Thyroid gland (tissue), 4 donors: ENCODE data around the gene MNAT1. TPM values are rescaled to one million over a fixed set of nuclear protein-coding genes. Genes with fewer than 3 reads are reported as not detected.

ENCODE experiments used
- DNase-seq, 2 donors: peaks; one replicate each; pipeline ENCODE4 v3.0.0-alpha.2; 2019
- H3K27ac ChIP-seq, 3 donors: fragments of 200-600 bp; sonication (generic); 1 replicate in 2 of 3; 2 replicates in 1 of 3; pipeline ENCODE4 v1.5.1; 2016 to 2019; ENCODE audit warnings: mild to moderate bottlenecking in 1 of 3, moderate library complexity in 1 of 3
- H3K27me3 ChIP-seq: fragments of 200-600 bp; sonication (generic); one replicate; pipeline ENCODE4 v1.5.1; 2019
- H3K36me3 ChIP-seq, 2 donors: fragments of 200-600 bp; sonication (generic); one replicate each; pipeline ENCODE4 v1.5.1; 2016 to 2019
- H3K4me1 ChIP-seq, 2 donors: fragments of 200-600 bp; sonication (generic); one replicate each; pipeline ENCODE4 v1.5.1; 2017 to 2019
- H3K4me3 ChIP-seq, 3 donors: fragments of 200-600 bp; sonication (generic); replicated peaks in 1 of 3; 1 replicate in 2 of 3; 2 replicates in 1 of 3; pipeline ENCODE4 v1.5.1; 2016; ENCODE audit warnings: mild to moderate bottlenecking in 1 of 3
- H3K9me3 ChIP-seq: fragments of 200-600 bp; sonication (generic); one replicate; pipeline ENCODE4 v1.5.1; 2017
- POLR2A ChIP-seq, 2 donors: fragments of 450-650 bp; IDR thresholded peaks; one replicate each; pipeline ENCODE4 v1.6.1; 2017; ENCODE audit warnings: antibody characterized with exemption in 2 of 2, mild to moderate bottlenecking in 2 of 2, moderate library complexity in 1 of 2
- WGBS, 2 donors: methylation state at CpG; one replicate each; pipeline ENCODE4 v1.1.5; 2017; 5-methylcytosine and 5-hydroxymethylcytosine counted together
- intact Hi-C: fragments of 100-400 bp; cut with DNase I; formaldehyde crosslinking; loops from one replicate; pipeline ENCODE4 v1.15.1; 2023
- total RNA-seq, 4 donors: library from RNA; depleted of rRNA; stranded (reverse); fragments of >200 nt; gene quantifications; one replicate each; pipeline ENCODE4 v1.2.3, GENCODE V29; 2016
- TF ChIP-seq, protein P1 (sequence below), 6 experiments: fragments of 200-600 bp in 3 of 6; fragments of 450-650 bp in 3 of 6; sonication (generic) in 3 of 6; IDR thresholded peaks; one replicate each; pipeline ENCODE4 v1.5.1; 2016 to 2019; ENCODE audit warnings: antibody characterized with exemption in 6 of 6, mild to moderate bottlenecking in 2 of 6, inconsistent platforms in 1 of 6, moderate library complexity in 1 of 6

Gene MNAT1
- total RNA-seq, 4 donors from 2014 or later = 35.4 to 58.8 (median 47.8) TPM

DNA sequence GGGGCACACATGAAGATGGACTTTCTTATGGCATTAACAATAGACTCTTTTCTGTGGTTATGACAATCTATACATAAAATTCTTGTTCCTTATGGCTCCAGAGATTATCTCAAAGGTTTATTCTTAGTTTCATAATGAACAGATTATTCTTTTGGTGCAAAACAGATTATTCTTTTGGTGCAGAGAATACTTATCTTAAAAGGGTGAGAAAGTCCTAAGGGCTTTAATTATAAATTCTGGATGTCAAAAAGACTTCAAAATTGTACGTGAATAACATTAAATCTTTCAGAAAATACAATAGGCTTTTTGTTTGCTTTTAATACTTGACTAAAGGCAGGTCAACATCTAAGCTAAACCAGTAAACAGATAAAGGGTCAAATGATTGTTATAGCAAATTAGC is 69.3 kb downstream of the MNAT1 start:
- intact Hi-C loops = no loop called here
- TF ChIP-seq POLR2A (IDR thresholded peaks at IDR 0.05) = no peak
- TF ChIP-seq, protein P1, sequence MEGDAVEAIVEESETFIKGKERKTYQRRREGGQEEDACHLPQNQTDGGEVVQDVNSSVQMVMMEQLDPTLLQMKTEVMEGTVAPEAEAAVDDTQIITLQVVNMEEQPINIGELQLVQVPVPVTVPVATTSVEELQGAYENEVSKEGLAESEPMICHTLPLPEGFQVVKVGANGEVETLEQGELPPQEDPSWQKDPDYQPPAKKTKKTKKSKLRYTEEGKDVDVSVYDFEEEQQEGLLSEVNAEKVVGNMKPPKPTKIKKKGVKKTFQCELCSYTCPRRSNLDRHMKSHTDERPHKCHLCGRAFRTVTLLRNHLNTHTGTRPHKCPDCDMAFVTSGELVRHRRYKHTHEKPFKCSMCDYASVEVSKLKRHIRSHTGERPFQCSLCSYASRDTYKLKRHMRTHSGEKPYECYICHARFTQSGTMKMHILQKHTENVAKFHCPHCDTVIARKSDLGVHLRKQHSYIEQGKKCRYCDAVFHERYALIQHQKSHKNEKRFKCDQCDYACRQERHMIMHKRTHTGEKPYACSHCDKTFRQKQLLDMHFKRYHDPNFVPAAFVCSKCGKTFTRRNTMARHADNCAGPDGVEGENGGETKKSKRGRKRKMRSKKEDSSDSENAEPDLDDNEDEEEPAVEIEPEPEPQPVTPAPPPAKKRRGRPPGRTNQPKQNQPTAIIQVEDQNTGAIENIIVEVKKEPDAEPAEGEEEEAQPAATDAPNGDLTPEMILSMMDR (IDR thresholded peaks at IDR 0.05) = no peak
- WGBS, 2 donors = 88 to 97% methylated on average over 1 of the region's 1 CpG
- Histone ChIP-seq H3K9me3 (no peaks in the 10 kb centered on the region), H3K4me1 (no peaks in the 10 kb centered on the region), H3K27ac (no peak overlapping the region), H3K36me3 (no peaks in the 10 kb centered on the region), H3K27me3 (no peaks in the 10 kb centered on the region), H3K4me3 (no peak overlapping the region)
- no peak for DNase-seq

DNA sequence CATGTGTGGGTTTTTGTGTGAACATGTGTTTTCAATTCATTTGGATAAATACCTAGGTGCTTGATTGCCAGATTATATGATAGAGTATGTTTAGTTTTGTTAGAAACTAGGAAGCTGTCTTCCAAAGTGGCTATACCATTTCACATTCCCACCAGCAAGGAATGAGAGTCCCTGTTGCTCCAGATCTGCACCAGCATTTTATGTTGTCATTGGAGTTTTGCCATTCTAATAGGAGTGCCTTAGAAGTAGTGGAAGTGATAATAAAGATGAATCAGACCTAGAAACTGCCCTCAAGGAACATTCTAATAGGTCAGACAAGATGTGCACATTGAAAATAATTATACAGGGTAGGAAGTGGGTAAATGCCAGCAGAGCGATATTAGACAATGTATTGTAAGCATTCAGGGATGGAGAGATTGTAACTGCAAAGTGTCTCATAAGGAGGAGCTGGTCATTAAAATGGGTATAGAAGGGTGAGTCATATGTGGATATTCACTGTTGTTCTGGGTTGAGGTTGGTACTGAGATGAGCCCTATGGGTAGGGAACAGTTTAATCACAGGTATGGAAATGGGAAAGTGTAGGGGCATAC is 71.4 kb downstream of the MNAT1 start:
- Histone ChIP-seq H3K4me3 (no peak overlapping the region), H3K27me3 (no peaks in the 10 kb centered on the region), H3K4me1 (no peaks in the 10 kb centered on the region), H3K36me3 (no peaks in the 10 kb centered on the region), H3K9me3 (no peaks in the 10 kb centered on the region), H3K27ac (no peak overlapping the region)
- 98% methylated on average over 1 of the region's 1 CpG for WGBS, 2 donors
- no peak for DNase-seq
- intact Hi-C loops = no loop called here
- TF ChIP-seq, protein P1 (IDR thresholded peaks at IDR 0.05) = no peak
- TF ChIP-seq POLR2A (IDR thresholded peaks at IDR 0.05) = no peak

DNA sequence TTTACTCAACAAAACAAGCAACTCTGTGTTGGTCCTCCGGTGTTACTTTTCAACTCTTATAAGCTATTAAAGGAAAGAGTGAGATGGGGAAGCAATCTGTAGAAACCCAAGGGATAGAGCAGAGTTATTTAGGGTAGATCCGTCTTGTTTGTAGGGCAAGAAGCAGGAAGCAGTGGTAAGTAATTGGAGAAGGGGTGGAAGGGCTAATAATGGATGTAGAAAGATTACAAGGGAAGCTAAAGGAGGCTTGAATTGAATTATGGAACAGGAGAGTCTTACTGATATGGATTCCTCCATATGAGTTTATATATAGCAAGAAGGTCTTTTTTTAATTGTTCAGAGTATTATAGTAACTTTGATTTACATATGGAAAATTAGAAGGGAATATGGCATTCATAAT is 72.7 kb downstream of the MNAT1 start:
- WGBS, 2 donors = 84 to 86% methylated on average over 2 of the region's 2 CpGs
- Histone ChIP-seq H3K27me3 (no peaks in the 10 kb centered on the region), H3K27ac (no peak overlapping the region), H3K36me3 (peaks cover 0 to 4% of the 10 kb centered on the region in 2 donors), H3K4me1 (no peaks in the 10 kb centered on the region), H3K9me3 (no peaks in the 10 kb centered on the region), H3K4me3 (no peak overlapping the region)
- TF ChIP-seq POLR2A (IDR thresholded peaks at IDR 0.05) = no peak
- TF ChIP-seq, protein P1 (IDR thresholded peaks at IDR 0.05) = no peak
- no peak for DNase-seq
- intact Hi-C loops = no loop called here

DNA sequence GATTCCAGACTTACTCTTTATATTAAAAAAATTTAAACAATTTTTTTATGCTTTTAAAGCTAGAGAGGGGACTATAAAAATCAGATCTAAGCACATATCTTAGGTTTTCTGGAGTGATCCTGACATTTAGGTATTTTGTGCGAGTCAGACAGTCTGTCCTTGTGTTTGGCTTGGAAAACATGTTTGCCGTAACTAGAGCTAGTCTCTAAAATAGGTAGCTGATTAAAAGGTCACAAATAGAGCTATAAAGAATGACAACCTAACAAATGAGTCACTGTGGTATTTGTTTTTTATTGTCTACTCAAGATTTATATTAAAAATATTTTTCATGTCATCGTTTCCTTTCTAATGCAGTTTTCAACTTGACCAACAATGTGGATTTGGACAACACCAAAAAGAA is 73.4 kb downstream of the MNAT1 start:
- DNase-seq = no peak
- H3K36me3 ChIP-seq = peaks cover 4 to 12% of the 10 kb centered on the region in 2 donors
- H3K27me3 ChIP-seq = no peaks in the 10 kb centered on the region
- TF ChIP-seq, protein P1 (IDR thresholded peaks at IDR 0.05) = no peak
- no peak for TF ChIP-seq POLR2A (IDR thresholded peaks at IDR 0.05)
- no peak overlapping the region for H3K4me3 ChIP-seq
- intact Hi-C loops = no loop called here
- H3K27ac ChIP-seq = no peak overlapping the region
- H3K4me1 ChIP-seq = no peaks in the 10 kb centered on the region
- WGBS, 2 donors = 98 to 99% methylated on average over 3 of the region's 3 CpGs
- no peaks in the 10 kb centered on the region for H3K9me3 ChIP-seq

DNA sequence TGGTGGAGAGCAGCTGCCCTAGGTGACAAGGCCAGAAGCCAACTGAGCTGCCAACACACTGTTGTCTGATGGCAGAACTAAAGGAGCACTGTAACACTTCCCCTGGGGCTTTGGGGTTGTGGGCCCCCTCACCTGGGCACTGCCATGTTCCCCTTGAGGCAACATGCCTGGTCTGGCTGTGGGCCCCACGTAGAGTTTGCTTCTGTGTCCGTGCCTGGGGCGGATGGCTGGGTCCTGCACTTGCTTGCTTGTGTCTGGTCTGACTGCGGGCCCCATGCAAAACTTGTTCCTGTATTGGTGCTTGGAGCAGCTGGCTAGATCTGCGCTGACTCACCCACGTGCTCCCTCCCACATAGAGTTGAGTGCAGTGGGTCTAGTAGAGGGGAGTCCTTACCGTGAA is 78.4 kb downstream of the MNAT1 start:
- Histone ChIP-seq H3K4me3 (no peak overlapping the region), H3K27me3 (no peaks in the 10 kb centered on the region), H3K9me3 (no peaks in the 10 kb centered on the region), H3K36me3 (peaks cover 4 to 18% of the 10 kb centered on the region in 2 donors), H3K27ac (no peak overlapping the region), H3K4me1 (no peaks in the 10 kb centered on the region)
- no peak for DNase-seq
- no peak for TF ChIP-seq POLR2A (IDR thresholded peaks at IDR 0.05)
- TF ChIP-seq, protein P1 (IDR thresholded peaks at IDR 0.05) = no peak
- intact Hi-C loops = no loop called here
- 98 to 99% methylated on average over 6 to 7 of the region's 7 CpGs for WGBS, 2 donors
